Renal cortex interstitium (tissue), 11 donors: ENCODE results near the gene GPR55. TPM values are rescaled to one million over a fixed set of nuclear protein-coding genes. Genes with fewer than 3 reads are reported as not detected.
"Not testable (repeated sequence)": the region's sequence is repeated elsewhere in the genome, so short reads cannot be mapped to it uniquely, and the experiment has no call there.

ENCODE experiments used
- DNase-seq, 11 donors: peaks; one replicate each; pipeline ENCODE4 v3.0.0-alpha.2; 2013; ENCODE audit warnings: low read depth in 9 of 11, low spot score in 4 of 11; ENCODE audit errors: extremely low read depth in 1 of 11
- polyA plus RNA-seq, 3 donors: library from polyadenylated mRNA; unstranded; fragments of 120-200 nt; gene quantifications; one replicate each; pipeline ENCODE4 v1.2.1, GENCODE V29; 2013; ENCODE audit not compliant: insufficient read length in 3 of 3

GPR55 gene
- polyA plus RNA-seq, 3 donors = 0.17 to 0.30 (median 0.22) TPM

- DNase-seq = no peak
Measured at GRCh38 chr2:230938516-230939065, 13.5 kb upstream of the GPR55 start.

GRCh38 chr2:230938098-230938497 lies 13.1 kb upstream of the GPR55 start:
- DNase-seq = no peak

- DNase-seq = no peak
Measured at GRCh38 chr2:230937362-230937761, 12.3 kb upstream of the GPR55 start.

- not testable (repeated sequence) for DNase-seq
Measured at GRCh38 chr2:230936243-230936642, 11.2 kb upstream of the GPR55 start.

GRCh38 chr2:230935130-230935430 lies 10.0 kb upstream of the GPR55 start:
- no peak for DNase-seq

- DNase-seq = no peak
Measured at GRCh38 chr2:230934231-230935129, 9.4 kb upstream of the GPR55 start.

GRCh38 chr2:230933521-230934180 lies 8.6 kb upstream of the GPR55 start:
- DNase-seq = no peak

GRCh38 chr2:230932556-230933511 lies 7.8 kb upstream of the GPR55 start:
- no peak for DNase-seq

GRCh38 chr2:230931556-230932231 lies 6.7 kb upstream of the GPR55 start:
- DNase-seq = no peak

- no peak for DNase-seq
Measured at GRCh38 chr2:230930928-230931555, 6.0 kb upstream of the GPR55 start.

- no peak for DNase-seq
Measured at GRCh38 chr2:230930149-230930780, 5.2 kb upstream of the GPR55 start.

- DNase-seq = no peak
Measured at GRCh38 chr2:230929381-230930148, 4.5 kb upstream of the GPR55 start.

GRCh38 chr2:230928701-230929380 lies 3.8 kb upstream of the GPR55 start:
- DNase-seq = no peak

- DNase-seq = no peak
Measured at GRCh38 chr2:230927711-230928341, 2.8 kb upstream of the GPR55 start.

GRCh38 chr2:230925879-230926765 lies 1.1 kb upstream of the GPR55 start:
- DNase-seq = no peak
